Skeletal muscle satellite cell (primary cell): ENCODE measurements around the gene C15orf39.

Source experiments
- H3K27me3 ChIP-seq: 2 replicates; pipeline ENCODE4 v1.7.0; 2013; ENCODE audit warnings: low read length; ENCODE audit not compliant: control insufficient read depth, insufficient read depth
- H3K36me3 ChIP-seq: 2 replicates; pipeline ENCODE4 v1.7.0; 2013; ENCODE audit warnings: mild to moderate bottlenecking, control low read depth, low read length; ENCODE audit not compliant: insufficient read depth
- H3K4me1 ChIP-seq: 2 replicates; pipeline ENCODE4 v1.7.0; 2013; ENCODE audit warnings: low read length; ENCODE audit not compliant: control insufficient read depth, insufficient read depth
- H3K4me2 ChIP-seq: 2 replicates; pipeline ENCODE4 v1.7.0; 2013; ENCODE audit warnings: mild to moderate bottlenecking, low read length
- H3K4me3 ChIP-seq: 2 replicates; pipeline ENCODE4 v1.7.0; 2013; ENCODE audit warnings: low read length
- H3K9ac ChIP-seq: 2 replicates; pipeline ENCODE4 v1.7.0; 2013; ENCODE audit warnings: mild to moderate bottlenecking, low read depth, low read length, moderate library complexity
- H3K9me3 ChIP-seq: replicated peaks from 2 replicates; pipeline ENCODE4 v1.7.0; 2013; ENCODE audit warnings: mild to moderate bottlenecking, control low read depth, low read length

The C15orf39 gene

GRCh38 chr15:75208501-75209288 lies 7.0 kb downstream of the C15orf39 start:
- Histone ChIP-seq H3K4me1 (peaks cover 10% of the 10 kb centered on the region), H3K36me3 (peaks cover 48% of the 10 kb centered on the region), H3K9ac (no peak overlapping the region), H3K4me3 (no peak overlapping the region), H3K4me2 (no peak overlapping the region), H3K9me3 (no peaks in the 10 kb centered on the region), H3K27me3 (no peaks in the 10 kb centered on the region)

- Histone ChIP-seq H3K9me3 (no peaks in the 10 kb centered on the region), H3K4me1 (peaks cover 4% of the 10 kb centered on the region), H3K9ac (no peak overlapping the region), H3K27me3 (no peaks in the 10 kb centered on the region), H3K36me3 (peaks cover 48% of the 10 kb centered on the region), H3K4me3 (no peak overlapping the region), H3K4me2 (no peak overlapping the region)
These were observed 7.6 kb downstream of the C15orf39 start for GRCh38 chr15:75209289-75209676.

GRCh38 chr15:75210811-75211230 lies 9.1 kb downstream of the C15orf39 start:
- peaks cover 48% of the 10 kb centered on the region for H3K36me3 ChIP-seq

GRCh38 chr15:75211436-75212199 lies 9.9 kb downstream of the C15orf39 start:
- Histone ChIP-seq H3K4me1 (no peaks in the 10 kb centered on the region), H3K9me3 (no peaks in the 10 kb centered on the region), H3K36me3 (peaks cover 48% of the 10 kb centered on the region), H3K9ac (no peak overlapping the region), H3K27me3 (no peaks in the 10 kb centered on the region), H3K4me2 (no peak overlapping the region), H3K4me3 (no peak overlapping the region)

More at GRCh38 chr15:75210811-75211230, 9.1 kb downstream of the C15orf39 start:
- H3K4me1 ChIP-seq, result no peaks in the 10 kb centered on the region
- H3K9ac ChIP-seq, result no peak overlapping the region
- no peak overlapping the region for H3K4me2 ChIP-seq
- H3K27me3 ChIP-seq, result no peaks in the 10 kb centered on the region
- no peak overlapping the region for H3K4me3 ChIP-seq
- H3K9me3 ChIP-seq, result no peaks in the 10 kb centered on the region

- no peak overlapping the region for H3K4me2 ChIP-seq
- H3K27me3 ChIP-seq, result no peaks in the 10 kb centered on the region
- H3K36me3 ChIP-seq, result peaks cover 48% of the 10 kb centered on the region
- H3K4me1 ChIP-seq, result no peaks in the 10 kb centered on the region
- no peak overlapping the region for H3K4me3 ChIP-seq
- no peak overlapping the region for H3K9ac ChIP-seq
- H3K9me3 ChIP-seq, result no peaks in the 10 kb centered on the region
These were observed 10.6 kb downstream of the C15orf39 start for GRCh38 chr15:75212200-75212858.

GRCh38 chr15:75213212-75213767 lies 11.6 kb downstream of the C15orf39 start:
- no peaks in the 10 kb centered on the region for H3K4me1 ChIP-seq
- peaks cover 45% of the 10 kb centered on the region for H3K36me3 ChIP-seq
- no peaks in the 10 kb centered on the region for H3K27me3 ChIP-seq

GRCh38 chr15:75213768-75214221 lies 12.1 kb downstream of the C15orf39 start:
- H3K27me3 ChIP-seq, result no peaks in the 10 kb centered on the region
- H3K9me3 ChIP-seq, result no peaks in the 10 kb centered on the region
- no peaks in the 10 kb centered on the region for H3K4me1 ChIP-seq
- no peak overlapping the region for H3K9ac ChIP-seq
- no peak overlapping the region for H3K4me3 ChIP-seq
- H3K4me2 ChIP-seq, result no peak overlapping the region
- H3K36me3 ChIP-seq, result peaks cover 40% of the 10 kb centered on the region

More at GRCh38 chr15:75213212-75213767, 11.6 kb downstream of the C15orf39 start:
- Histone ChIP-seq H3K9ac (no peak overlapping the region), H3K9me3 (no peaks in the 10 kb centered on the region), H3K4me3 (no peak overlapping the region), H3K4me2 (no peak overlapping the region)

- Histone ChIP-seq H3K4me3 (no peak overlapping the region), H3K4me1 (no peaks in the 10 kb centered on the region), H3K27me3 (no peaks in the 10 kb centered on the region), H3K9me3 (no peaks in the 10 kb centered on the region), H3K36me3 (peaks cover 33% of the 10 kb centered on the region), H3K9ac (no peak overlapping the region), H3K4me2 (no peak overlapping the region)
These were observed 12.8 kb downstream of the C15orf39 start for GRCh38 chr15:75214293-75215096.

- H3K36me3 ChIP-seq, result peaks cover 24% of the 10 kb centered on the region
- no peak overlapping the region for H3K4me3 ChIP-seq
- no peak overlapping the region for H3K9ac ChIP-seq
- H3K9me3 ChIP-seq, result no peaks in the 10 kb centered on the region
- H3K4me1 ChIP-seq, result no peaks in the 10 kb centered on the region
- no peaks in the 10 kb centered on the region for H3K27me3 ChIP-seq
- H3K4me2 ChIP-seq, result no peak overlapping the region
These were observed 13.7 kb downstream of the C15orf39 start for GRCh38 chr15:75215107-75216004.

GRCh38 chr15:75217012-75217411 lies 15.3 kb downstream of the C15orf39 start:
- no peak overlapping the region for H3K4me2 ChIP-seq
- no peak overlapping the region for H3K9ac ChIP-seq

More at GRCh38 chr15:75217012-75217411, 15.3 kb downstream of the C15orf39 start:
- H3K4me1 ChIP-seq, result no peaks in the 10 kb centered on the region
- H3K36me3 ChIP-seq, result peaks cover 10% of the 10 kb centered on the region
- no peaks in the 10 kb centered on the region for H3K27me3 ChIP-seq
- no peaks in the 10 kb centered on the region for H3K9me3 ChIP-seq
- no peak overlapping the region for H3K4me3 ChIP-seq
